HG03460 (cell line): Measurements from ENCODE around the gene TP63.
"Not testable (repeated sequence)": the region's sequence is repeated elsewhere in the genome, so short reads cannot be mapped to it uniquely, and the experiment has no call there.

Source experiments
- ATAC-seq: cut with Tn5 transposase; IDR thresholded peaks from one replicate; pipeline ENCODE4 v1.9.1; 2021; ENCODE audit not compliant: unreplicated experiment

TP63 gene

DNA sequence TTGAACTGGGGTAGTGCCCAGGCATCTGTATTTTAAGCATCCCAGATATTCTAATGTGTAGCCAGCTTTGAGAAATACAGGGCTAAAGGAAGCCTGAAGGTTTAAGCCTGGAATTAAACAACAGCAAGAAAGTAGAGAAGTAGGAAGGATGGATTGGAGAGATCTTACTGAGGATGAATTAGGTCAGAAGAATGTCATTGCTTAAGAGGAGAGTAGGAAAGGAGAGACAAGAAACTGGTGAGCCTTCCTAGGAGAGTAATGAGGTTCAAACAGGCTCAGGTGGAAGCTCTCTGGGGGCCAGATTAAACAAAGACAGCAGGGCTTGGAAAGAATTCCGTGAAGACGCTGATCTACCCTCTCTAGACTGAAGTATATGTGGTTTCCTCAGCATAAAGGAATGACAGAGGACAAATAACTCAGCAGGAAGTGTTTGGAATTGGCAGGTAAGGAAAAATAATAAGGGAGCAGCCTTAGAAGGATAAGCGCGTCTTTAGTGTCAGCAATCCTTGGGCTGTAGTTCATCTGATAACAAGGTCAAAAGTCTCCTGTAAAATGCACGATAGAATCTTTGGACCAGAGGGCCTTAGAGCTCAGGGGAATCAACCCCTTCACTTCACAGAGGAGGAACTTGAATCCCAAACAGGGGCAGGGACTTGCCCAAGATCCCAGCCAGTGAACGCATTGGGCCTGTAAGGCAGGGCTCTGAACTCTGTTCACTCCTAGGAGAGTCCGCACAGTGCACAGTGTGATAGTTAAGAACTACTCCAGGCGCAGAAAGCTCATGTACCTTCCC is 90.9 kb downstream of the TP63 start:
- no peak for ATAC-seq

DNA sequence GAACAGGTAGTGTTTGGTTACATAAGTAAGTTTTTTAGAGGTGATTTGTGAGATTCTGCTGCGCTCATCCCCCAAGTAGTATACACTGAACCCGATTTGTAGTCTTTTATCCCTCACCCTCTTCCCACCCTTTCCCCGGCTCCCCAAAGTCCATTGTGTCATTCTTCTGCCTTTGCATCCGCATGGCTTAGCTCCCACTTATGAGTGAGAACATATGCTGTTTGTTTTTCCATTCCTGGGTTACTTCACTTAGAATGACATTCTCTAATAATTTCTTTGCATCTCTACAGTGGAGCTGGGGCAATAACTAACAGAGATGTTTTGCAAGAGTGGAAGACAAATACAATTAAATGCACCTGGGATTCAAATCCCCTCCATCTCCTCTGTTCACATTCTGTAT is 93.2 kb downstream of the TP63 start:
- ATAC-seq: no peak

DNA sequence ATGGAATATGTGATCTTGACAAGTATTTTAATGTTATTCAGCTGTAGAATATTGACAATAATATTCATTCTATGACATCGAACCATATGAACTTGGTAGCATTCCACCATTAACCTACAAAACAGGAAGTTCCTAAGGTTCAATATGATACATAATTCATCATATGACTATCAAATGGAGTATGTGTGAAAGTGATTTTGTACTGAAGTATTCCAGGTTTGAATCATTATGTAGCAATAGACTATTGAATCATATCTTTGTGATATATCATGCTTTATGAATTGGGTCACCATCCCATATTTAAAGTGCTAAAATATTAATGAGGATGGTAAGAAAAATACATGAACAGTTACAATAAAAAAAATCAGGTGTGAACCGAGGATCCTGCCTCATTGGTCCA is 95.1 kb downstream of the TP63 start:
- no peak for ATAC-seq

DNA sequence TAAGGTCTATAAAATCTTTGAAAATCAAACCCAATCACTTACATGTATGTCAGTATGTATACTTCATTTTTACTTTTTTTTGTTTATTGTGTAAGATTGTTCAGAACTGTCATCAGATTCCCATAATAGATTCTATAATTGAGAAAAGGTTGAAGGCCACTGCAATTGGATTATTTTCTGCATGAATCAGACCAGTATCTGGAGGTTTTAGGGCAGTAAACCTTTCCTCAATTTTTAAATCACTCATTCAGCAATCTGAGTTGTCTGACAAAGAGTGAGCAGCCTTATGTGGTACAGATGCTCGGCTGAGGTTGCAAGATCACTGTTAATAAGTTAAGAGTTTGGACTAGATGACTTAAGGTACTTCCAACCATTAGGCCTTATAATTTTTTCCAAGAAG is 96.0 kb downstream of the TP63 start:
- ATAC-seq: no peak

DNA sequence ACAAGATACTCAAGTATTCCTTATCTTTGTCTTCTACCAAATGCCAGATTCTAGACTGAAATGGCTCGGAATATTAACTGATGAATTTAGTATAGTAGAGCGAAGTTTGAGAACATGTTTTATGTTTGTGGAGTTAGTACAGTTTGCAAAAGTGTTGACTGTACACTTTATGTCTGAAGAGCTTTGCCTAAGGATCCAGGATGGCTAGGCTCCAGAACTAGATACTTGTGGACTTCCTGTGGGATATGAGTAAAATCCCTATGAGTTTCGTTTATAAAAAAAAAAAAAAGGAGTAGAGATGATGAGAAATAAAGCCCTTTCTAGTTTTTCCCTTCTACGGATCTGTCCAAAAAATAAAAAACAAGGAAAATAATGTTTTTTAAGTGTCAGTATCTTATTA is 96.7 kb downstream of the TP63 start:
- ATAC-seq: no peak

DNA sequence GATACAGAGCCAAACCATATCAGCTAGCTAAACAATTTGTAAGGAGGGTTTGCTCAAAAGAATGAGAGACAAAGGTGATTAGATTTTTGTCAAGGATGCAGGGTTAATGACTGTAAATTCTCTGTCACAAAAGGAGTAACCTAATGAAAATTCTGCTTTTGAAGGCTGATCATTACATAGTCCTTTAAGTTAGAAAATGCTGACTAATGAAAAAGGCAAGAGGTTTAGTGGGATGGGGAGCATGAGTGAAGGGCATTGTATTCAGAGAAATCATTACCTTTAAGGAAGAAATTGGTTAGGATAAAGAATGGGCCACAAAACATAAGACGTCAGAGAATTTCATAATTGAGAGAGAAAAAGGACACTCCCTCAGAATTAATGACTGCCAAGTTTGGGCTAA is 97.7 kb downstream of the TP63 start:
- ATAC-seq: no peak

DNA sequence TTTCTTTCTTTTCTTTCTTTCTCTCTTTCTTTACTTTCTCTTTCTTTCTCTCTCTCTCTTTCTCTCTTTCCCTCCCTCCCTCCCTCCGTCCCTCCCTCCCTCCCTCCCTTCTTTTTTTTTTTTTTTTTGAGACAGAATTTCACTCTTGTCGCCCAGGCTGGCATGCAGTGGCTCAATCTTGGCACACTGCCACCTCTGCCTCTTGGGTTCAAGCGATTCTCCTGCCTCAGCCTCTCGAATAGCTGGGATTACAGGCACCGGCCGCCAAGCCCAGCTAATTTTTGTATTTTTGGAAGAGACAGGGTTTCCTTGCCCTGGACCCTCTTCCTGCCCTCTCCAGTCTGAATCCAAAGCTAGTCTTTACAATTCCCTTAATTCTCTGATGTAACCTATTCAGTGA is 102.9 kb downstream of the TP63 start:
- ATAC-seq: no peak

DNA sequence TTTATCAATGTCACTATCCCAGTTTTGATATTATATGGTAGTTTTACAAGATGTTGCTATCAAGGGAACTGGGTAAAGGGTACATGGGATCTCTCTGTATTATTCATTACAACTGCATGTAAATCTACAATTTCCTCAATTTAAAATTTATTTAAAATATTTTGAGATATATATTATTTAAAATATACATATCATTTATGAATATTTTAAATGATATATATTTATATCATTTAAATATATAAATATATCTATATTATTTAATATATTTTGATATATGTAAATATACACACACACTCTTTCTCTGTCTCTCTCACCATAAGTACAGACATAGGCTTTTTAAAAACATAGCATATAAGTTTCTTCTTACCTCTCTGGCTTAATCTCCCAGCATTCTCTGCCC is 104.7 kb downstream of the TP63 start:
- no peak for ATAC-seq

DNA sequence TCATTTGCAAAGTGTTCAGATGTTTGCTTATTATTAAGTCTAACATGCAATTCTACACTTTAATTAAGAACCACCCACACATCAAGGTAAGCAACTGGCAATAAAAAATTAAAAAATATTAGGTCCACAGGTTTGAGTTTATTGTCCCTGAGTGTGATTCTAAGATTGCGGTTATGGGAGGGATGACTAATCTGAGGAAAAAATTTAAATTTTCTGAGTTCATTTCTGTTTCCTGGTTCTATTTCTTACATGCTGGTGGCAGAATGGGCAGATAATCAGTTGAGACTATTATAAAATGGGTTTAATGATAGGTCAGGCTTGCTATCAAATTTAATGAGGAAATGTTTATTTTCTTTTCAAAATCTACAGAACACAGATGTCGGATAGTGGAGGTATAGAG is 105.9 kb downstream of the TP63 start:
- no peak for ATAC-seq

DNA sequence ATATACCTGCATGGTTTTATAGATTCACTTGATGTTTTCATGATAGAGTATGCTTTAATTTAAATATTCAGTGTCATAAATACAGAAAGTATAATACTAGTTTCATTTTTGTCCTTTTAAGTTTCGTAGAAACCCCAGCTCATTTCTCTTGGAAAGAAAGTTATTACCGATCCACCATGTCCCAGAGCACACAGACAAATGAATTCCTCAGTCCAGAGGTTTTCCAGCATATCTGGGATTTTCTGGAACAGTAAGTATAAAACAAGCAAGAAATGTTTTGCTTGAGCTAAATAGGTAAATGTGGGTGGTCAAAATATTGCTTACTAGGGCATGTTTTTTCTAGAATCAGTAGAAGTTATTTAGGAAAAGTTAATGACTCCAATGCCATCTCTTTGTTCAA is 106.4 kb downstream of the TP63 start:
- no peak for ATAC-seq

DNA sequence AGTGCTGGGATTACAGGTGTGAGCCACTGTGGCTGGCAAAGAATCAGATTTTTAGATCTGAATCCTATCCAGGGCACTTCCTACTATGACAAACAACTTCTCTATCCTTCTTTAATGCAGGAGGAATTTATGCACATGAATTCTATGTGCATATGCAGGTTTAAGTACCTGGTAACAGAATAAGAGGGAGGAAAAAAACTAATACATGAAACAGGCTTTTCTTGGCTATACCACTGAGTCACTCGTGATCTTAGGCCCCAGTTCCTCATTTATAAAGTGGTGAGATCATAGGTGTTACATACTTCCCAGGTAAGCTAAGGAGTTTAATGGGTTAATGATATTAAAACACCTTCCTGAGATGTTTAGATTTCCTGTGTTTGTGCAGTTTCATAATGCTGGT is 108.2 kb downstream of the TP63 start:
- ATAC-seq: no peak

DNA sequence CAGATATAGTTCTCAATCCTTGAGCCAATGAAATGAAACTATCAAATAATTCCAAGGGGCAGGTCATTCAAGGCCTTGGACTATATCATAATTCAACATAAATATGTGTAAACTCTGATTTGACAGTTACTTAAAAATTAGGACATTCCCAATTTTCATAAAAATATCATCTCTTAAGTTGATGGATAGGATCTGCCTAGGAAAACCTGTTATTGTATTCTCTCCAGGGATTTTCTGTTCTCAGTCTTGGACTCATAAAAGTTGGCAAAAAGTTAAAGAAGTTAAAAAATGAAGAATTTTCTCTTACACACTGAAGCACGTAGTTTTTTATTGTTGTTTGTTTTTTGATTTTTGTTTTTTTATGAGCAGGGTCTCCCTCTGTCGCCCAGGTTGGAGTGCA is 109.0 kb downstream of the TP63 start:
- no peak for ATAC-seq

DNA sequence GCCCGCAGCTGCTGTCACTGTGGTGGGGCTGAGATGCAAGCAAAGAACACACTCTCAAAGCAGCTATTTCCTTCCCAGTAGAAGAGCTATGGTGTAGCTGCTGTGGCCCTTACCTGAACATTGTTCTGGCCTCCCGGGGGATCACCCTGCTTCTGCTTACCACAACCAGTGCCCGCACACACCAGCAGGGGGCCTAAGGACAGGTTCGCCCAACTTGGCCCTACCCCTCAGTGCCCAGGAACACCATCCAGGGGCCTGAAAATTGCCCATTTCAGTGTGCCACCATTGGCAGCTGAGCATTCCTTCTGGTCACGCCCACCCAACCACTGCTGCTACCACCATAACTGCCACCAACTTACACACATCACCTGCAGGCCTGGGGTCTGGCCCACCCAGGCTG is 113.0 kb downstream of the TP63 start:
- ATAC-seq: no peak

DNA sequence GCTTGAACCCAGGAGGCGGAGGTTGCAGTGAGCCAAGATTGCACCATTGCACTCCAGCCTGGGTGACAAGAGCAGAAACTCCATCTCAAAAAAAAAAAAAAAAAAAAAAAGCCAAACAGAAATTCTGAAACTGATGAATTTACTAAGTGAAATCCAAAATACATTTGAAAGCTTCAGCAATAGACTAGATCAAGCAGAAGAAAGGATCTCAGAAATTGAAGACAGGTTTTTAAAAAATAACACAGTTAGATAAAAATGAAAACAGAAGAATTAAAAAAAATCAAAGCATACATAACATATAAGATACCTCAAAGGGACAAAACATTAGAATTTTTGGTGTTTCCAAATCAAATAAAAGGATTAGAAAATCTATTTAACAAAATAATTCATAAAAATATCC is 114.4 kb downstream of the TP63 start:
- no peak for ATAC-seq

DNA sequence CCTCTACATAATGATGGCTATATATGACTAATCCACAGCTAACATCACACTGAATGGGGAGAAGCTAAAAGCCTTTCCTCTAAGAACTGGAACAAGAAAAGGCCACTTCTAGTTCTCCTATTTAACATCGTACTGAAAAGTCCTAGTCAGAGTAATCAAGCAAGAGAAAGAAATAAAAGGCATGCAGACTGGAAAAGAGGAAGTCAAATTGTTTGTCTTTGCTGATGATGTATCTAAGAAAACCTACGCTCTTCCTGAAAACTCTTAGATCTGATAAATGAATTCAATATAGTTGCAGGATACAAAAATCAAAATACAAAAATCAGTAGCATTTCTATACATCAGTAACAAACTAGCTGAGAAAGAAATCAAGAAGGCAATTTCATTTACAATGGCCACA is 116.9 kb downstream of the TP63 start:
- ATAC-seq: no peak

DNA sequence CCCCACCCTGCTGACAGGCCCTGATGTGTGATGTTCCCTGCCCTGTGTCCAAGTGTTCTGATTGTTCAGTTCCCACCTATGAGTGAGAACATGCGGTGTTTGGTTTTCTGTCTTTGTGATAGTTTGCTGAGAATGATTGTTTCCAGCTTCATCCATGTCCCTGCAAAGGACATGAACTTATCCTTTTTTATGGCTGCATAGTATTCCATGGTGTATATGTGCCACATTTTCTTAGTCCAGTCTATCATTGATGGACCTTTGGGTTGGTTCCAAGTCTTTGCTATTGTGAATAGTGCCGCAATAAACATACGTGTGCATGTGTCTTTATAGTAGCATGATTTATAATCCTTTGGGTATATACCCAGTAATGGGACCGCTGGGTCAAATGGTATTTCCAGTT is 119.8 kb downstream of the TP63 start:
- not testable (repeated sequence) for ATAC-seq

DNA sequence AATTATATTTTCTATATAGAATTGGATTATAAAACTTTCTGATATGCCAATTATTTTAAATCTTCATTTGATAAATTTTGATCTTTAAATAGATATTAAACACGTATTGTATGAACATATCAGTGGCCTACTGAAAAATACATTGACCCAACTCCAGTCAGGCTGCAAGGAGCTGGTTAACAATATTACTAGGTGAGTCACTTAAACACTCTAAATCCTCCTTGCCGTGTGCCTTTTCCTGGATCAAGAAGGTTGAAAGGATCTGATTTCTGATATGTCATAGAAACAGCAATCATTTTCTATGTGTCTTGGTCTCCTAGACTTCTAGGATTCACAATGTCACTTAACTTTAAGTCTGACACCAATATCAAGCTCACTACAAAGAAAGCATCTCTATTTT is 123.2 kb downstream of the TP63 start:
- no peak for ATAC-seq

DNA sequence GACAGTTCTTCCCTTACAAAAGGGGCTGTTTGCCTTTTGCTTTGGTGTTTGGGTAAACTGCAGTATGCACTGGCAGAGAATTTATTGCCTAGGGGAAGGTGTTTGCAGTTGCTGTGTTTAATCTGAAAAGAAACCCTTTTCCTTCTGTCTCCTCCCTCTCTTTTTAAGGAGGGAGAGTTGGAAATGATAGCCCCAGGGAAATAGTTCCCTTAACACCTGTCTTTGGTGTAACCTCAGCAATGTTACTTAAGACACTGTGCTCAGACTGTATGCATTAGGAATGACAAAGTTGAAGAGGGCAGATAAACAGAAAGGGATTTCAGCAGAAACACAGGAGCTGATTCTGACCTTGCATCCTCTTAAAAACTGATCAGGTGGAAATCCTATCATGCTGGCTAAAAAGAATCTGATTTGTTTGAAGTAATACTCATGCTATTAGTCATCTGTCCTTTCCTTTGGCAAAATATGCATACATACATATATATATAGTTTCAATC is 125.4 kb downstream of the TP63 start:
- no peak for ATAC-seq

DNA sequence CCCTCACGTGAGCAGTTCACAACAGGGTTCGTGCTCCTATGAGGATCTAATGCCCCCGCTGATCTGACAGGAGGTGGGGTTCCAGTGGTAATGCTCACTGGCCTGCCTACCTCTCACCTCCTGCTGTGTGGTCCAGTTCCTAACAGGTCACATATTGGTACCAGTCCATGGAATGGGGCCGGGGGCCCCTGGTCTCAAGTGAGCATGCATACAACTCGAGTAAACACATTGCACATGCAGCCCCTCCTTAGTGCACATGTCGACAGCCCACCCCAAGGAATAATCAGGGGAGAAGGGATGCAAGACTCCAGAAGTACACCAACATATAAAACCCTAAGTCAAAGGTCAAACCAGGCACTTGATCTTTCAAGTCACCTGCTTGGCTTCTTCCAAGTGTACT is 127.0 kb downstream of the TP63 start:
- no peak for ATAC-seq

DNA sequence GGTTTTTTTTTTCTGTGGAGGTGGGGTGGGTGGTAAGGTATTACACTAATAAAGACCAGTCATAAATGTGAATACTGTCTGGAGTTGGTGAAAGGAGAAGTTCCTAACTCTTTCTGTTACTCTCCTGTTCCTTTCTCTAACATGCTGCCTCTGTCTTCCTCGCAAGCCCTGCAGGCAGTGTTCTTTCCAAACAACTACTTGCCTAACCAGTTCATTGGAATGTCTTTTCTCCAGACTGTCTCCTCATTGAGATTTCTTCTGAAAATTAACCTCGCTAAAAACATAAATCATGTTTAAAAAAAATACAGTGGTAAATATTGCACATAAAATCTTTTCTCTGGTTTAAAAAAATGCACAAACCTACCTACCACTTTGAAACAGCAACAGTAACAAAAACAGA is 135.2 kb downstream of the TP63 start:
- no peak for ATAC-seq

DNA sequence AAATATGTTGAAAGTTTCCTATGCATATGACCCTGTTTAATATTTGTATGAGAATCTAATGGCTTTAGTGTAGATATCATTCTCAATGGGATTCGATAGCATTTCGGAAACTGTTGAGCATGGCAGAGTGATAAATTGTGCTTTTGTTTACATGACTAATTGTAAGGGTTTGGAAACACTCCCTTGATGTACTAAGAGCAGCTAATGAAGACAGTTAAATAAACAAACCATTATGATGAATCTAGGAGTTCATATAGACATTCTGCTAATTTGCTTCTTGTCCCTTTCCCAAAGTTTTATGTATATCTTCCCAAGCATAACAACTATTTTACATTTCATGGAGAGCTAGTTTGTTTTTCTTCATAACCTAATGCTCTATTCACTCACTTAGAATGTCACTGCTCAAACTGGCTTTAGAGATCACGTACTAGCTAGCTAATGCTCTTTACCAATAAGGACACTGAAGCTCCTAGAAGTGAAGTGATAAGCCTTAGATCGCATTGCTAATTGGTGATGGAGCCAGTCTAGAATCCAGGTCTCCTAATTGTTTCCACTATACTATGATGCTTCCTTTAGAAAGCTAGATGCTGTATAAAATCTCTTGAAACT is 140.8 kb downstream of the TP63 start:
- ATAC-seq: no peak

DNA sequence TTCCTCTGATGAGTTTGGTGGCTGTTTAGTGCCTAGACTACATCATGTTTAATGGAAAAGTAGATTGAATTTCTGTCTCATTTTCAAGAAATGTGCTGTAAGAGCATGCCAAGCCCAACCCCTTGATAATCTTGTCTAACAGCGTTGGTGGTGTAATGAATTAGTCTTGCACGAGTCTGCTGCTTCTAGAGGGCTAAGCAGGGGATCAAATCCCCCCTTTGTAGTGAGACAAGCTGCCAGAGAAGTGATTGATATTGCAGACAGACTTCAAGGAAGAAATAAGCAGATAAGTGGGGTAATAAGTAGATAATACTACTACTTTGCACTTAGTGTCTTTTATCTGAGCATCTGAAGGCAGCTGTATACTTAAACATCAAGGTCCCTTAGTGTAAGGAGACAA is 141.4 kb downstream of the TP63 start:
- no peak for ATAC-seq

DNA sequence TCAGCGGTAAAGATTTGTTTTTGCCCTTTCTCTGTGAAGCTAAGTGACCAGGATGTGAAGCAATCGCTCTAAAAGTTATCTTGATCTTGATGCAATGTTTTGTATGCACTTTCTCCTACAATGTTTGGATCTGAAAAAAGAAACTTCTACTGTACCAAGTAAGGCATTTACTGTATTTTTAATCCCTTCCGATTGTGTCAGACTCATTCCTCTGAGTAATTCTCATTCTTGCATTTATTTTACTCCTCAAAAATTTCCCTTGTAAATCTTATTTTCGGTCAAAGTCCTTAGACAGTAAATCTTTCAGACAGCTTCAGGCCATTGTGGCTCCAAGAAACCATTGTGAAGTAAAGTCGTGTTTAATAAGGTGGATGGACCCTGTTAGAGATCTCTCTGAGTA is 141.9 kb downstream of the TP63 start:
- no peak for ATAC-seq
